Duodenal mucosa (tissue), 2 donors: ENCODE results near the gene NFATC3.

Source experiments
- H3K27ac ChIP-seq: one replicate; pipeline ENCODE4 v1.7.0; 2013; ENCODE audit warnings: low read depth, low read length
- H3K27me3 ChIP-seq, 2 donors: one replicate each; pipeline ENCODE4 v1.7.0; 2013; ENCODE audit warnings: low read length in 2 of 2, control low read depth in 1 of 2; ENCODE audit not compliant: insufficient read depth in 2 of 2, control insufficient read depth in 1 of 2
- H3K36me3 ChIP-seq, 2 donors: one replicate each; pipeline ENCODE4 v1.7.0; 2013; ENCODE audit warnings: low read length in 2 of 2, control low read depth in 1 of 2; ENCODE audit not compliant: insufficient read depth in 2 of 2, control insufficient read depth in 1 of 2
- H3K4me1 ChIP-seq, 2 donors: one replicate each; pipeline ENCODE4 v1.7.0; 2013; ENCODE audit warnings: low read length in 2 of 2, control low read depth in 1 of 2; ENCODE audit not compliant: insufficient read depth in 2 of 2, control insufficient read depth in 1 of 2
- H3K4me3 ChIP-seq, 2 donors: one replicate each; pipeline ENCODE4 v1.7.0; 2013; ENCODE audit warnings: low read length in 2 of 2, low read depth in 1 of 2
- H3K9ac ChIP-seq, 2 donors: one replicate each; pipeline ENCODE4 v1.7.0; 2013; ENCODE audit warnings: low read length in 2 of 2, low read depth in 1 of 2
- H3K9me3 ChIP-seq, 2 donors: one replicate each; pipeline ENCODE4 v1.7.0; 2013; ENCODE audit warnings: low read length in 2 of 2, control low read depth in 1 of 2; ENCODE audit not compliant: control insufficient read depth in 1 of 2

NFATC3 gene

DNA sequence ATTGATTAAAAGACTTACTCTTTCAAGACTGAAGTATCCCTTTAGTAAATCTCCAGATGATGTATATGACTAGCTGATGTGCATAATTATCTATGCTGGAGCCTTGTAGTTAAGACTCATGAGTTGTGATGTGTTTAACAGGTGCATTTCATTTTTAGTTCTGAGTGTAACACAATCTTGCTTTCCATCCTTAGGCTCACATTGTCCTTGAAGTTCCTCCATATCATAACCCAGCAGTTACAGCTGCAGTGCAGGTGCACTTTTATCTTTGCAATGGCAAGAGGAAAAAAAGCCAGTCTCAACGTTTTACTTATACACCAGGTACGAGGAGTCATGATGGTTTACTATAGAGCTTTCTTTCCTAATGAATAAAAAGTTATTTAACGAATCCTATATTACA lies 97.9 kb downstream of the NFATC3 start:
- Histone ChIP-seq H3K4me1 (no peaks in the 10 kb centered on the region), H3K27me3 (no peaks in the 10 kb centered on the region), H3K36me3 (peaks cover 28 to 65% of the 10 kb centered on the region in 2 donors), H3K9ac (no peak overlapping the region), H3K27ac (no peak overlapping the region), H3K9me3 (no peaks in the 10 kb centered on the region), H3K4me3 (no peak overlapping the region)

DNA sequence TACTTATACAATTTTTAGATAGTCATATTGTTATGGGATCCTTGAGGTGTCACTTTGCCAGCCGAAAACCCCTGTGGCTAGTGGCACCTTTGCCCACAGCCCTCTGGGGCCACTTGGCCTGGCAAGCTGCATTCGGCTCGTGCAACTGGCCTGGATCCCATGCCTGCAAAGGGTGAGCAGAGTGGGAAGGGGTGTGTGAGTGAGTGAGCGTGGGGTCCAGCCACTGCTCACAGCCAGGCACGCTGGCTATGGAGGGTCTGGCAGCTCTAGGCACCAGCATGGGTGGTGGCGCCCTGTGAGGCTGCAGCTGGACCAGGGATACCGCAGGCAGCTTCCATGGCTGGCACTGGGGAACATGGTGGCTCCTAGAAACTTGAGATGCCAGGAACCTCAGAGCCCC lies 101.7 kb downstream of the NFATC3 start:
- H3K4me3 ChIP-seq, result no peak overlapping the region
- H3K9ac ChIP-seq, result no peak overlapping the region
- H3K9me3 ChIP-seq, result no peaks in the 10 kb centered on the region
- no peak overlapping the region for H3K27ac ChIP-seq
- peaks cover 26 to 66% of the 10 kb centered on the region in 2 donors for H3K36me3 ChIP-seq
- no peaks in the 10 kb centered on the region for H3K27me3 ChIP-seq
- H3K4me1 ChIP-seq, result no peaks in the 10 kb centered on the region

DNA sequence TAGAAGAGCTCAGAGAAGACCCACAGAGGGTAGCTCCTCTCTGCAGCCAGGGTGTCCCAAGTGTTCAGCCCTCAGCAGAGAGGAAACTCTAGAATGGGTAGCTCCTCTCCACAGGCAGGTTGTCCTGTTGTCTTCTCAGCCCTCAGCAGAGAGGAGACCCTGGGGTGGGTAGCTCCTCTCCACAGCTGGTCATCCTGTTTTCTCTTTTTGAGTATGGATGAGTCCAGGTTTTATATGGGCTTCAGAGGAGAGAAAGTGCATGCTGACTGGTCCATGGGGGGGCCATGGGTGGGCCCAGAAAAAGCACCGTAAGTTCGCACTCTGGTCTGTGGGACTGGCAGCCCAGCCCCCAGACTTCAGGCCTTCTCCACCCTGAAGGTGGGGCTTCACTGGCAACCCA lies 102.3 kb downstream of the NFATC3 start:
- peaks cover 26 to 67% of the 10 kb centered on the region in 2 donors for H3K36me3 ChIP-seq
- H3K4me1 ChIP-seq, result no peaks in the 10 kb centered on the region
- H3K9me3 ChIP-seq, result no peaks in the 10 kb centered on the region
- H3K27ac ChIP-seq, result no peak overlapping the region
- H3K4me3 ChIP-seq, result no peak overlapping the region
- no peak overlapping the region for H3K9ac ChIP-seq
- H3K27me3 ChIP-seq, result no peaks in the 10 kb centered on the region

DNA sequence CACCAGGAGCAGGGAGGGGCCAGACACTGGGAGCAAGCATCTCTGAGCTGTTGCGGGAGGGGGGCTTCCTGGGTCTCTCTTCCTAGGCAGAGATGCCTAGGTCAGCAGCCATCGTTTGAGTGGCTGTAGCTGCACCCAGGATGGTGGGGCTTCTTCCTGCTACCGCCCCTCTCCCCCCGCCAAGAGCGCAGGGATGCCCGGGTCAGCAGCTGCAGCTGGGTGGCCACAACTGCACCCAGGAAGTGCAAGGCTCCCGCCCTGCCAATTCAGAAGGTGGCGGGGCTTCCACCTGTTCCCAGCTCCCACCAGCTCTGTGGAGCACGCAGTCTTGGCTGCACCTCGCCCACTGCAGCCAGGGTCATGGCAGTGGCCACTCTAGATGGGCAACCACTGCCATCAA lies 103.0 kb downstream of the NFATC3 start:
- no peaks in the 10 kb centered on the region for H3K27me3 ChIP-seq
- H3K27ac ChIP-seq, result no peak overlapping the region
- no peak overlapping the region for H3K9ac ChIP-seq
- H3K9me3 ChIP-seq, result no peaks in the 10 kb centered on the region
- no peaks in the 10 kb centered on the region for H3K4me1 ChIP-seq
- no peak overlapping the region for H3K4me3 ChIP-seq
- H3K36me3 ChIP-seq, result peaks cover 28 to 68% of the 10 kb centered on the region in 2 donors

DNA sequence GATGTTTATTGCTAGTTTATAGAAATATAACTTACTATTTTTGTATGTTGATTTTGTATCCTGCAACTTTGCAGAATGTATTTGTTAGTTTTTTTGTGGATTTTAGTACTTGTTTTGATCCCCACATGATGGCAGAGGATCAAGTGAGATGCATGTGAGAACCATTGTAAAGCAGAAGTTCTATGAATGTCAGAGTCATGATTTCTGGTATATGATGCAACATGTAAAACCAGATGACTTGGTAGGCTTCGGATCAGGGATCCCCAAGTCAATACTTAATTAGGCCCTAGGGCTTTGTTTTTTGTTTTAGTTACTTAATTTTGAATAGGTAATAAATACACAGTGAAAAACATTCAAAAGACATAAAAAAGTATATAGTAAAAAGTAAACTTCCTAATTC lies 104.9 kb downstream of the NFATC3 start:
- no peak overlapping the region for H3K27ac ChIP-seq
- H3K9ac ChIP-seq, result no peak overlapping the region
- no peaks in the 10 kb centered on the region for H3K9me3 ChIP-seq
- peaks cover 22 to 61% of the 10 kb centered on the region in 2 donors for H3K36me3 ChIP-seq
- H3K27me3 ChIP-seq, result no peaks in the 10 kb centered on the region
- H3K4me3 ChIP-seq, result no peak overlapping the region
- no peaks in the 10 kb centered on the region for H3K4me1 ChIP-seq

DNA sequence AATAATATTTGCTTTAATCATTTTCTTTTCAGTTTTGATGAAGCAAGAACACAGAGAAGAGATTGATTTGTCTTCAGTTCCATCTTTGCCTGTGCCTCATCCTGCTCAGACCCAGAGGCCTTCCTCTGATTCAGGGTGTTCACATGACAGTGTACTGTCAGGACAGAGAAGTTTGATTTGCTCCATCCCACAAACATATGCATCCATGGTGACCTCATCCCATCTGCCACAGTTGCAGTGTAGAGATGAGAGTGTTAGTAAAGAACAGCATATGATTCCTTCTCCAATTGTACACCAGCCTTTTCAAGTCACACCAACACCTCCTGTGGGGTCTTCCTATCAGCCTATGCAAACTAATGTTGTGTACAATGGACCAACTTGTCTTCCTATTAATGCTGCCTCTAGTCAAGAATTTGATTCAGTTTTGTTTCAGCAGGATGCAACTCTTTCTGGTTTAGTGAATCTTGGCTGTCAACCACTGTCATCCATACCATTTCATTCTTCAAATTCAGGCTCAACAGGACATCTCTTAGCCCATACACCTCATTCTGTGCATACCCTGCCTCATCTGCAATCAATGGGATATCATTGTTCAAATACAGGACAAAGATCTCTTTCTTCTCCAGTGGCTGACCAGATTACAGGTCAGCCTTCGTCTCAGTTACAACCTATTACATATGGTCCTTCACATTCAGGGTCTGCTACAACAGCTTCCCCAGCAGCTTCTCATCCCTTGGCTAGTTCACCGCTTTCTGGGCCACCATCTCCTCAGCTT lies 105.8 kb downstream of the NFATC3 start:
- Histone ChIP-seq H3K4me3 (no peak overlapping the region), H3K27me3 (no peaks in the 10 kb centered on the region), H3K9me3 (no peaks in the 10 kb centered on the region), H3K36me3 (peaks cover 19 to 55% of the 10 kb centered on the region in 2 donors), H3K27ac (no peak overlapping the region), H3K4me1 (no peaks in the 10 kb centered on the region), H3K9ac (no peak overlapping the region)

DNA sequence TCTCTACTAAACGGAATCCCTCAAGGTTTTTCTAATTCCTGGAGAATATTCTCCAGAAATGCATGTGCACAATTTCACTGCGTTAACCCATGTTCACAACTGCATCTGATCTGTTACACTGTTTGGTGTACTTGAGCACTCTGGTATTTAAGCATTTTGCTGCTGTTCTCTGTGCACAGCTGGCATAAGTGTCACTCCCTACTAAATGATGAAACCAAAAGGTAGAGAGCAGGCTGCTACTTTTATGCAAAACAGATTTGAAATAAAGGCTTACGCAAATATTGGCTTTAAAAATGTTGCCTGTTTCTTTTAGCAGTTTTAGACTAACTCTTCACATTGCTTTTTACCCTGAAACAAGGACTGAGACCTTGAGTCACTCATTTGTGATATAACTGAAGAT lies 109.1 kb downstream of the NFATC3 start:
- Histone ChIP-seq H3K27ac (no peak overlapping the region), H3K4me1 (no peaks in the 10 kb centered on the region), H3K36me3 (peaks cover 15 to 36% of the 10 kb centered on the region in 2 donors), H3K4me3 (no peak overlapping the region), H3K9me3 (no peaks in the 10 kb centered on the region), H3K9ac (no peak overlapping the region), H3K27me3 (no peaks in the 10 kb centered on the region)

DNA sequence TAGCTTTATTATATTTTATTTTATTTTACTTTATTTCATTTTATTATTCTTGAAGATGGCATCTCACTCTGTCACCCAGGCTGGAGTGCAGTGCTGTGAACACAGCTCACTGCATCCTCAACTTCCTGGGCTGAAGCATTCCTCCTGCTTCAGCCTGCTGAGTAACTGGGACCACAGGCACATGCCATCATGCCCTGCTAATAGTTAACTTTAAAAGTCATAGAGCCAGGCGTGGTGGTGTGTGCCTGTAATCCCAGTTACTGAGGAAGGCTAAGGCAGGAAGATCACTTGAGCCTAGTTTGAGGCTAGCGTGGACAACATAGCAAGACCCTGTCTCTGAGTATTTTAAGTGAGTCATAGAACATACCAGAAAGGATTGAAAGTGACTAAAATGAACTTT lies 112.1 kb downstream of the NFATC3 start:
- Histone ChIP-seq H3K36me3 (peaks cover 7 to 13% of the 10 kb centered on the region in 2 donors), H3K27ac (no peak overlapping the region), H3K9me3 (no peaks in the 10 kb centered on the region)

DNA sequence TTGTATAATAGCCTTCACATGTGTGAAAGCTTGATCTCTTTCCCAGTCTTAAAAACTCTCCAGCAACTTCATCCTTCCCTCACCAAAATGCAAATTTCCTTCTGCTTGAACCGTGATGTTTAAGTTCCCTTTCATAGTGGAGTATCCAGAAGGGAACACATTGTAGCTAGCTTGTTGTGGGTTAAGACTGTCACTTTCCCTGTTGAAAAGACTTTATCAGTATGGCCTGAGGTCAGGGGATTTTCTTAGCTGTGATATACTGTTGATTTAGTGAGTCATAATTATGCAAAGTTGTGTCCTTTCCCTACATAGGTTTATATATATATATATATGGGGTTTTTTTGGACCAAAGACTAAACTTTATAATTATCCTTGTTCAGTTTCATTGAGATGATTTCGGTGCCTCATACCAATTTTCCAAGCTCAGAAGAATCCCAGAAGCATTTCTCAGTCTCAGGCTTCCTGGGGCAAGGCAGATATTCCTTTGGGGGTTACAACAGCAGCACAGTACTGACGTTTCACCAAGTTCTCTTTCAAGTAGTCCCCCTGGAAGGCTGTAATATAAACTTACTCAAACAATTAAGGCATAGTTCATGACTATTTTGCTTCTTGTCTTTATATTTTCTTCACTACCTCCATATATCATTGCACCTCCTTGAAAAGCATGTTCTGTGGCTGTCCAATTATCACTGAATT lies 115.1 kb downstream of the NFATC3 start:
- no peak overlapping the region for H3K4me3 ChIP-seq
- H3K9me3 ChIP-seq, result no peaks in the 10 kb centered on the region
- H3K9ac ChIP-seq, result no peak overlapping the region
- H3K27me3 ChIP-seq, result no peaks in the 10 kb centered on the region
- H3K27ac ChIP-seq, result no peak overlapping the region
- H3K36me3 ChIP-seq, result peaks cover 3% of the 10 kb centered on the region in 2 donors
- H3K4me1 ChIP-seq, result peaks cover 0 to 8% of the 10 kb centered on the region in 2 donors

More for the DNA sequence above, 112.1 kb downstream of the NFATC3 start:
- Histone ChIP-seq H3K9ac (no peak overlapping the region), H3K4me1 (peaks cover 0 to 8% of the 10 kb centered on the region in 2 donors), H3K4me3 (no peak overlapping the region), H3K27me3 (no peaks in the 10 kb centered on the region)

DNA sequence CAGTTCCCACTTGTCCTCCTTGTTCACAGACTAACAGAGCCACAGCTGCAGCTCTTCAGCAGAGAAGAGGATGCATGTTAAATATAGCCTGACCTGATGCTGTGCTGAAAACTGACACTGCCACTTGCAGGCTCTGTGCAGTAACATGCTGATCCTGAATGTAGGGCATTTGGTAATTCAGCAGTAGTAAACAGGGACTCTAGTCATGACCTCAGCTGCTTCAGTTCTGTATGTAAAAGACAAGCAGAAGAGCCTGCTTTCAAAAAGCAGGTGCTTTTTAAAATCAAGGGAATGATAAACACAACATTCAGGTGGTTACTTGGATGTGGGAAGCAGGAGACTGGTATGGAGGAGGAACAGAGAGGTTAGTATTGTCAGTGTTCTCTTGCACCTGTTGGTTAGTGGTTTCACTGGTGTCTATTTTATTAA lies 116.9 kb downstream of the NFATC3 start:
- Histone ChIP-seq H3K36me3 (peaks cover 3% of the 10 kb centered on the region in 2 donors), H3K27me3 (no peaks in the 10 kb centered on the region), H3K9me3 (no peaks in the 10 kb centered on the region), H3K4me3 (no peak overlapping the region), H3K4me1 (peaks cover 0 to 8% of the 10 kb centered on the region in 2 donors), H3K9ac (no peak overlapping the region), H3K27ac (no peak overlapping the region)
